ENCODE data around the gene ZFYVE28. TPM values are rescaled to one million over a fixed set of nuclear protein-coding genes. Genes with fewer than 3 reads are reported as not detected.
A peak's percentile ranks its signal among the peaks of the same experiment; 100 is the strongest.

The ZFYVE28 gene
- total and polyA plus RNA-seq, 10 of the 15 experiments (the other 5 are each of a cell fraction or from before 2014, with no cell fraction given): 0.06 to 1.9 (median 0.22) TPM; not detected in 1

DNA sequence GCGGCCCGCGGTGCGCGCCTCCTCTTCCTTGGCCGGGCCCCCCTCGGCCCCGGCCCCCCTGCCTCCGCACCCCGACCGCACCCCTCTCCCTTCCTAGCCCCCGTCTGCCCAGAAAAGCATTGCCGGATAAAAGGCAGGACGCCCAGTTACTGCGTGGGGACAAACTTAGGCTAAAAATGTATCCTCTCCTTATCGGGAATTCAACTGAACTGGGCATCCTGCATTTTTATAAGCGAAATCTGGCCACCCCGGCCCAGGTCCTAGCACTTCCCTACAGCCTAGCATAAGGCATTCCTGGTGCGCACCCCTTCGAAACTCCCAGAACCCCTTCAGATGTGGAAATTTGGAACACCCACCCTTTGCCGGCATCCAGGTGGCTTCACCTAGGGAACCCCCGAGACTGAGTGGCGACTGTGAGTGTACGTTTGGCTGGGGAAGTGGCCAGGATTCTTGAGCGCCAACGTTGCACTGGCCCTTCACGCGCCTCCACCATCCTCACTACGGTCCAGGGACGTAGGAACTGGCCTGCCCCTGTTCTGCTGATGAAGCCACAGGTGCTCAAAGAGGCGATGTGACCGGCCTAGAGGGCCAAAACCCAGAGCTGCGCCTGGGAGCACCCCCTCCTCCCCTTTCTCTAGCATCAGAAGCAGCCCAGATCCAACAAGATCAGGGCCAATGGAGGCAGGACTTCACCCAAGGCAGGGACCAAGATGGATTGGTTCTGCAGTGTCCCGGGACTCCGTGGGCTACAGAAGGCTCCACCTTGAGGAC is 44.7 kb upstream of the ZFYVE28 start:
- Histone ChIP-seq H3K36me3 (ENCODE audit: control insufficient read depth in 2 of 2, insufficient read depth in 2 of 2, low read length in 1 of 2) (no peaks in the 10 kb centered on the region), H3K4me2 (ENCODE audit: control insufficient read depth, insufficient read depth) (no peak overlapping the region), H3K4me1 (ENCODE audit: control insufficient read depth, insufficient read depth, low read length) (peaks cover 4% of the 10 kb centered on the region), H3K27ac (ENCODE audit: control insufficient read depth, insufficient read depth) (no peak overlapping the region), H3K9ac (ENCODE audit: control insufficient read depth, insufficient read depth, low read length) (no peak overlapping the region; the same call in 1 of the 2 replicates), H3K4me3 (peak overlapping the region; percentile 60; the same call in 1 of the 2 replicates), H4K20me1 (ENCODE audit: control insufficient read depth, insufficient read depth) (no peaks in the 10 kb centered on the region), H3K79me2 (ENCODE audit: control insufficient read depth, insufficient read depth, low read length) (peaks cover 8% of the 10 kb centered on the region), H3K27me3 (replicated peaks in 1 of 2; ENCODE audit: control insufficient read depth in 2 of 2, insufficient read depth in 2 of 2, low read length in 1 of 2) (no peaks in the 10 kb centered on the region; a peak in 2 of 4 replicates), H3K9me3 (replicated peaks; ENCODE audit: control insufficient read depth, insufficient read depth, low read length) (no peaks in the 10 kb centered on the region), H2AFZ (ENCODE audit: control insufficient read depth, low read depth, low read length) (no peak overlapping the region)
- no TSS peak for BruUV-seq (replicated peaks)
- FAIRE-seq (no peak), DNase-seq (ENCODE audit: low read depth, low spot score) (no peak), ATAC-seq (no peak)
- ChIA-PET CTCF (interaction anchor here (0.7 to 1.5 kb wide), 4 partner anchors 20 to 243 kb away, joined by 3 to 7 read pairs (median 4); no protein-coding TSS in a partner anchor), POLR2A (no interaction called here), SMC1A (ENCODE audit: uncharacterized antibody, unreplicated experiment) (interaction anchor here (1.2 to 10.3 kb wide), 2 partner anchors 14 to 19 kb away, joined by 3 to 113 read pairs; no protein-coding TSS in a partner anchor), RAD21 (ENCODE audit: unreplicated experiment) (no interaction called here)
- in situ Hi-C loops (cut with MboI) (no loop called here), intact Hi-C loops (cut with micrococcal nuclease; ENCODE audit: unreplicated experiment) (loop anchor here (1.0 kb wide), 1 partner anchor 243 kb away; no protein-coding TSS in a partner anchor)
- 50% methylated on average over 29 of the region's 35 CpGs for WGBS (ENCODE audit: insufficient coverage, insufficient replicate concordance, low lambda C conversion rate, missing lambda C conversion rate)
- TF ChIP-seq ZBED1 (IDR thresholded peaks at IDR 0.05; ENCODE audit: borderline replicate concordance) (no peak), ATF7 (IDR thresholded peaks at IDR 0.05; ENCODE audit: low read depth) (no peak), RELA (IDR thresholded peaks at IDR 0.05; ENCODE audit: borderline replicate concordance, partially characterized antibody) (no peak), MEF2A (IDR thresholded peaks at IDR 0.05; ENCODE audit: insufficient read depth, low read depth, low read length) (no peak), SUPT20H (IDR thresholded peaks at IDR 0.05; ENCODE audit: borderline replicate concordance, control insufficient read depth, low read depth, low read length) (no peak), MTA2 (IDR thresholded peaks at IDR 0.05; ENCODE audit: low read depth) (no peak), MYC (IDR thresholded peaks at IDR 0.05; ENCODE audit: insufficient read depth, insufficient read length, insufficient replicate concordance, low read length, severe bottlenecking) (no peak), MYB (IDR thresholded peaks at IDR 0.05; ENCODE audit: borderline replicate concordance, low read depth, low read length) (no peak), CBX5 (IDR thresholded peaks at IDR 0.05; ENCODE audit: low read depth) (no peak)
- TF ChIP-seq, protein P1, sequence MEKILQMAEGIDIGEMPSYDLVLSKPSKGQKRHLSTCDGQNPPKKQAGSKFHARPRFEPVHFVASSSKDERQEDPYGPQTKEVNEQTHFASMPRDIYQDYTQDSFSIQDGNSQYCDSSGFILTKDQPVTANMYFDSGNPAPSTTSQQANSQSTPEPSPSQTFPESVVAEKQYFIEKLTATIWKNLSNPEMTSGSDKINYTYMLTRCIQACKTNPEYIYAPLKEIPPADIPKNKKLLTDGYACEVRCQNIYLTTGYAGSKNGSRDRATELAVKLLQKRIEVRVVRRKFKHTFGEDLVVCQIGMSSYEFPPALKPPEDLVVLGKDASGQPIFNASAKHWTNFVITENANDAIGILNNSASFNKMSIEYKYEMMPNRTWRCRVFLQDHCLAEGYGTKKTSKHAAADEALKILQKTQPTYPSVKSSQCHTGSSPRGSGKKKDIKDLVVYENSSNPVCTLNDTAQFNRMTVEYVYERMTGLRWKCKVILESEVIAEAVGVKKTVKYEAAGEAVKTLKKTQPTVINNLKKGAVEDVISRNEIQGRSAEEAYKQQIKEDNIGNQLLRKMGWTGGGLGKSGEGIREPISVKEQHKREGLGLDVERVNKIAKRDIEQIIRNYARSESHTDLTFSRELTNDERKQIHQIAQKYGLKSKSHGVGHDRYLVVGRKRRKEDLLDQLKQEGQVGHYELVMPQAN (conservative IDR thresholded peaks at IDR 0.05): no peak
- TF ChIP-seq, protein P2, sequence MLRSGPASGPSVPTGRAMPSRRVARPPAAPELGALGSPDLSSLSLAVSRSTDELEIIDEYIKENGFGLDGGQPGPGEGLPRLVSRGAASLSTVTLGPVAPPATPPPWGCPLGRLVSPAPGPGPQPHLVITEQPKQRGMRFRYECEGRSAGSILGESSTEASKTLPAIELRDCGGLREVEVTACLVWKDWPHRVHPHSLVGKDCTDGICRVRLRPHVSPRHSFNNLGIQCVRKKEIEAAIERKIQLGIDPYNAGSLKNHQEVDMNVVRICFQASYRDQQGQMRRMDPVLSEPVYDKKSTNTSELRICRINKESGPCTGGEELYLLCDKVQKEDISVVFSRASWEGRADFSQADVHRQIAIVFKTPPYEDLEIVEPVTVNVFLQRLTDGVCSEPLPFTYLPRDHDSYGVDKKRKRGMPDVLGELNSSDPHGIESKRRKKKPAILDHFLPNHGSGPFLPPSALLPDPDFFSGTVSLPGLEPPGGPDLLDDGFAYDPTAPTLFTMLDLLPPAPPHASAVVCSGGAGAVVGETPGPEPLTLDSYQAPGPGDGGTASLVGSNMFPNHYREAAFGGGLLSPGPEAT (IDR thresholded peaks at IDR 0.05; ENCODE audit: low read depth): no peak
- TF ChIP-seq, protein P3, sequence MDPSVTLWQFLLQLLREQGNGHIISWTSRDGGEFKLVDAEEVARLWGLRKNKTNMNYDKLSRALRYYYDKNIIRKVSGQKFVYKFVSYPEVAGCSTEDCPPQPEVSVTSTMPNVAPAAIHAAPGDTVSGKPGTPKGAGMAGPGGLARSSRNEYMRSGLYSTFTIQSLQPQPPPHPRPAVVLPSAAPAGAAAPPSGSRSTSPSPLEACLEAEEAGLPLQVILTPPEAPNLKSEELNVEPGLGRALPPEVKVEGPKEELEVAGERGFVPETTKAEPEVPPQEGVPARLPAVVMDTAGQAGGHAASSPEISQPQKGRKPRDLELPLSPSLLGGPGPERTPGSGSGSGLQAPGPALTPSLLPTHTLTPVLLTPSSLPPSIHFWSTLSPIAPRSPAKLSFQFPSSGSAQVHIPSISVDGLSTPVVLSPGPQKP (IDR thresholded peaks at IDR 0.05; ENCODE audit: low read depth, low read length): no peak
- TF ChIP-seq, protein P4, sequence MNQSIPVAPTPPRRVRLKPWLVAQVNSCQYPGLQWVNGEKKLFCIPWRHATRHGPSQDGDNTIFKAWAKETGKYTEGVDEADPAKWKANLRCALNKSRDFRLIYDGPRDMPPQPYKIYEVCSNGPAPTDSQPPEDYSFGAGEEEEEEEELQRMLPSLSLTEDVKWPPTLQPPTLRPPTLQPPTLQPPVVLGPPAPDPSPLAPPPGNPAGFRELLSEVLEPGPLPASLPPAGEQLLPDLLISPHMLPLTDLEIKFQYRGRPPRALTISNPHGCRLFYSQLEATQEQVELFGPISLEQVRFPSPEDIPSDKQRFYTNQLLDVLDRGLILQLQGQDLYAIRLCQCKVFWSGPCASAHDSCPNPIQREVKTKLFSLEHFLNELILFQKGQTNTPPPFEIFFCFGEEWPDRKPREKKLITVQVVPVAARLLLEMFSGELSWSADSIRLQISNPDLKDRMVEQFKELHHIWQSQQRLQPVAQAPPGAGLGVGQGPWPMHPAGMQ (IDR thresholded peaks at IDR 0.05; ENCODE audit: borderline replicate concordance): no peak

Measured in GM12878 (cell line).